HG02870 (cell line): Measurements from ENCODE around the gene CDK14.

ENCODE experiments used
- ATAC-seq: cut with Tn5 transposase; IDR thresholded peaks from one replicate; pipeline ENCODE4 v1.9.1; 2021; ENCODE audit warnings: mild to moderate bottlenecking, moderate library complexity; ENCODE audit not compliant: unreplicated experiment

The CDK14 gene

GRCh38 chr7:91235211-91235832 is 639.2 kb downstream of the CDK14 start:
- ATAC-seq, result no peak

DNA sequence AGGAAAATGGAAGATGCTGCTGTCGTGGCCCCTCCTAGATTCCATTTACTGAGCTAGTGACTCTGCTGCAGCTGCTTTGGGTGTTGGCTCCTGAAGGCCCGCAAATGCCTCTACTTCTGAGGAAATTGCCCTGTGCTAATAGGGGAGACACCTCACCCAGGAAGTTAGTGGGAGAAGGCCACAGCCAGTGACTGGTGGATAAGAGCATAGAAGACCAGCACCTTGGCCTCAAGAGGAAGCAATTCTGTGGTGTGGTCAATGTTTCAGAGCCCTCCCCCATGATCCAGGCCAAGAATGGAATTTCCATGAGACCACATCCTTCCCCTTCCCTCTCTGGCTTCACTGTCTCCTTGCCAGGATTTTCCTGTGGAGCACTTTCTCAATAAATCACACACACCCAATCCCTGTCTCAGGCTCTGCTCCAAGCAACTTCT is 643.1 kb downstream of the CDK14 start:
- no peak for ATAC-seq

GRCh38 chr7:91239772-91240171 is 643.7 kb downstream of the CDK14 start:
- no peak for ATAC-seq

DNA sequence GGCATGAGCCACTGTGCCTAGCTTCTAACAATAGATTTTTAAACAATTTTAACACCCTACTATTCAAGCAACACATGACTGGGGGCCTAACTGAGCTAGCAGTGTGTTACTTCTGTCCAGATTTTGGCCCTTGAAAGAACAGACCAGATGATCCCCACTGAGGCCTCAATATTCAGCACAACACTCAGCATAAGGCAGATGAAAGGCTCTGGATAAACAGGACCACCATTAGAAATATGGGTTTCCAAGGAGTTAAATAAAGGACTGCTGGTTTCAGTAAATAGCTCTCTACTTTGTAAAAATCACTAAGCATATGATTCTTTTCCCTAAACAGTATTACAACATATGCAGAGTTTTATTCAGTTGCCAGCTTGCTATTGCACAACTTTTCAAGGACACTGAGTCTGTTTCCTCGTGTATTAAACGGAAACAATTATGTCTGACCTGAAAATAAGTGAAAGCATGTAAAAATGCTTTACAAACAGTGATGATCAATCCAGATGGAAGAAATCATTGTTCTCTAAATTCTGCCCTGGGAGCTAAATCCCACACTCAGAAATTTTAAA is 644.3 kb downstream of the CDK14 start:
- ATAC-seq, result no peak

- ATAC-seq, result no peak
Measured at GRCh38 chr7:91242097-91242844, 646.1 kb downstream of the CDK14 start.

DNA sequence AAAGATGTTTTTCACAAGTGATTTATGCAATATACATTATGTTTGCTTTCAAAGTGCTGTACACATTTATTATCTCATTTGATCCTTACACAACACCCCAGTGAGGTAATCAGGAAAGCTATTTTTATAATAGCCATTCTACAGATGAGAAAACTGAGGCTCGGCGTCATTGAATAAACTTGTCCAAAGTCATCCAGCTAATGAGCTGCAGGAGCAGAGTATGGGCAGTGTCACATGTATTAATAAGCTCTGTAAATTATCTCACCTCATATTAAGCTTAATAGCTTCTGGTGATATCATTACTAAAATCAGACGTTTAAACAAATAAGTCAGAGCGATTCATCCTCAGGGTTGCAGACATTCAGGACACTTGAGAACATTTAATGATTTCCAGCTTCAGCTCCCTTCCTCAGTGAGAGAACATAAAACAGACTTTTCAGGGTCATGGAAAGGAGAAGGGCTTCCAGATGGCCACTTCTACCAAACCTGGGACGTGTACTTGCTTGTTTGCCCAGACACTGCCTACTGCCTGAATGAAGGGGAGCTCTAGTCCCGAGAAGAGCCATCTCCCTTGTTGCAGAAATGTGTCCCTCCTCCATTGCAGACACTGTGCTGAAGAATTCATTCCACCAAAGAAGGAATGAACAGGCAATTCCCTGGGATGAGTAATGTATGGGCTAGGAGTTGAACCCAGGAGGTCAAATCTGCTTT is 647.6 kb downstream of the CDK14 start:
- ATAC-seq, result no peak

DNA sequence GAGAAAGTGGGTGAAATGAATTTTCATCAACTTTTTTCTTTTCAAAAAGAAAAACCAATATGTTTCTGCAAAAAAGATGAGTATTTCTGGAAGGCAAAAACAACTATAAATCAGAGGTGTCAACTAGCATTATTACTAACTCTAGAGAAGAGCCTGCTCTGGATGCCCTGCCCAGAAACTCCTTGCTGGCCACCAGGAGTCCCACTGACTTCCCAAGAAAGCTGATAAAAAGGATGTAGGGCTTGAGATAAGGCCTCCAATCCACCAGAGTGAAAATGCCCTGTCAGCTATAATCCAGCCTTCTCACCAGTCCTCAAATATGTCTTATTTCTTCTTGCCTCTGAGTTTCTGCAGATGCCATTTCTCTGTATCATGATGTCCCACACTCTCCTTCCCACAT is 651.4 kb downstream of the CDK14 start:
- ATAC-seq, result no peak

DNA sequence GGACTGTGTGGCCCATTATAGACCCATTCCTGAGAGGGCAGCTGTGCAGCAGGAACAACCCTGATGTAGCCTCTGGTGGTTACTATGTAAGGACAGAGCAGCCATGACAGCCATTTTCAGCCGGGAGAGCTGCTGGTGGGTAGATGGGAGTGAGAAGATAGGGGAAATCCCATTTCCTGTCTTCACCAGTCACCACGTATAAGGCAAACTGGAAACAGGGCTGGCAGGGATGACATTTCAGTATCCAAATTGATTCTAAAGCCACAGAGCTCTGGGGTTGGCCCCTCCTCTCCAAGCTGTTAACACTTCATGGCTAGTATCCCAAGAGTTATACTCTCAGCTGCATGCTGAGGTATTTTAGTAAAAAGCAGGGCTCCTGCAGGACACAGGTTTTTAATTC is 652.9 kb downstream of the CDK14 start:
- no peak for ATAC-seq

DNA sequence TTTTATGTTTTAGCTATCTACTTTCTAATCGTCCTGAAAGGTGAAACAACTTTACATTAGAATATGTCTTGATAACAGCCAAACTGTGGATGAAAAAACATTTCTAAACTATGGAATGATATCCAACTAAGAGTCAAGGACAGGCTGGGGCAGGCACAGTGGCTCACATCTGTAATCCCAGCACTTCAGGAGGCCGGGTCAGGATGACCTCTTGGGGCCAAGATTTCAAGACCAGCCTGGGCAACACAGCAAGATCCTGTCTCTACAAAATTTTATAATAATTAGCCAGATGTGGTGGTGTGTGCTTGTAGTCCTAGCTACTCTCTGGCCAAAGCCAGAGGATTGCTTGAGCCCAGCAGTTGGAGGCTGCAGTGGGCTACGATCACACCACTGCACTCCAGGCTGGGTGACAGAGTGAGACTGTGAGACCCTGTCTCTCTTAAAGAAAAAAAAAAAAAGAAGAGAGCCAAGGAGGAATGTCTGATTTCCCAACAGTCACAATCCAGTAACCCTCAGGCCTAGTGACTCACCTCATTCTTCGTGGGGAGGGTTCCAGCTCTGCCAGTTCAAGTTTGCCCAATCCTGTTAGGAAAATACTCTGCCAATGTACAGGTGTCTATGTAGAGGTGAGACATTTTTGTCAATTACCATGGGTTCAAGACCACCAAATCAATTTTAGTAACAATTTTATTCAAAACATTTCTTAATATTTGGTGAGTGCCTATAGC is 653.5 kb downstream of the CDK14 start:
- ATAC-seq, result no peak

DNA sequence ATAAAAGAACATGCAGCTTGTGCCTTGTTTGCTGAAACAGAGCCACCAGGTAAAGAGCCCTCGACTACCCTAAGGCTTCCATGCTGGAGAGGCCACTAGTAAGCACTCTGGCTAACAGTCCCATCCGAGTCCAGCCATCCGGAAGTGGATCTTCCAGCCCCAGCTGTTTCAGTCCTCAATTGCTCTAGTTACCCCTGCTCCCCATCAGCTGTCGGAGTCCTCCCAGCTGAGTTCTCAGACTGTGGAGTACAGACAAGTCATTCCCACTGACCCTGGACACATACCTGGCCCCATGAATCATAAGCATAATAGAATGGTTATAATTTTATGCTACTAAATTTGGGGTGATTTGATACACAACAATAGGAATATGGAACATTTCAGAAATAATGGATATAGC is 654.6 kb downstream of the CDK14 start:
- no peak for ATAC-seq

DNA sequence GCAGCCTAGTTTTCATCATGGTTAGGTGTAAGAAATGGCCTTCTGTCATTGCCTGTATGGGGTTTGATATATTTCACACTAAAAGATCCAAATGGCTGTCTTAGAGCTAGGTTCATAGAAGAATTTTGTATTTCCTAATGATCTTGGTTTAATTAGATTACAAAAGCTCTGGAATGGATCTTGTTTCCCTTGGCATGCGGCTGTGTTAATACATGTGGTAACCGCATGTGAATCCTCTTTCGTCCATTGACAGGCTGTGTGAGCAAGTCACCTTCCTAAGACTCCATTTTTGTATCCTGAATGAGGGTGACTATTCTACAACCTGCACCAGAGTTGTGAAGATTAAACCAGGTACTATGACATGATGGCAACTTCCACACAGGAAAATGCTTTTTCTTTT is 655.8 kb downstream of the CDK14 start:
- no peak for ATAC-seq
